Heart right ventricle (tissue), 16 donors: ENCODE results near the gene DNAAF8. TPM values are rescaled to one million over a fixed set of nuclear protein-coding genes. Genes with fewer than 3 reads are reported as not detected.

Source experiments
- ATAC-seq, 8 donors: fragments of 200-7000 bp; cut with Tn5 transposase; one replicate each; pipeline ENCODE4 v1.9.1; 2020; ENCODE audit warnings: mild to moderate bottlenecking in 8 of 8, moderate library complexity in 8 of 8, moderate number of reproducible peaks in 1 of 8
- DNase-seq, 2 donors: peaks; one replicate each; pipeline ENCODE4 v3.0.0-alpha.2; 2020
- H3K27ac ChIP-seq, 10 donors: fragments of 200-600 bp; sonication (generic) in 2 of 10; one replicate each; pipeline versions ENCODE4 v1.5.0 to v1.8.0; 2020 to 2022; ENCODE audit warnings: mild to moderate bottlenecking in 3 of 10
- H3K27me3 ChIP-seq, 7 donors: fragments of 200-600 bp; one replicate each; pipeline ENCODE4 v1.8.0; 2021 to 2022; ENCODE audit warnings: mild to moderate bottlenecking in 2 of 7
- H3K36me3 ChIP-seq, 9 donors: fragments of 200-600 bp; sonication (generic) in 1 of 9; one replicate each; pipeline versions ENCODE4 v1.5.0 to v1.8.0; 2020 to 2022; ENCODE audit warnings: mild to moderate bottlenecking in 2 of 9
- H3K4me1 ChIP-seq, 9 donors: fragments of 200-600 bp; sonication (generic) in 1 of 9; one replicate each; pipeline versions ENCODE4 v1.5.0 to v1.8.0; 2020 to 2022; ENCODE audit warnings: mild to moderate bottlenecking in 4 of 9
- H3K4me3 ChIP-seq, 10 donors: fragments of 200-600 bp; sonication (generic) in 2 of 10; one replicate each; pipeline versions ENCODE4 v1.5.0 to v1.8.0; 2020 to 2022; ENCODE audit warnings: mild to moderate bottlenecking in 7 of 10, moderate library complexity in 2 of 10
- H3K9me3 ChIP-seq, 11 donors: fragments of 200-600 bp in 10 of 11; sonication (generic) in 2 of 11; one replicate each; pipeline versions ENCODE4 v1.5.0 to v1.8.0; 2013 to 2022; ENCODE audit warnings: mild to moderate bottlenecking in 2 of 11, control low read depth in 1 of 11, moderate library complexity in 1 of 11
- CTCF ChIP-seq, 9 donors: fragments of 200-600 bp; sonication (generic) in 2 of 9; IDR thresholded peaks; one replicate each; pipeline versions ENCODE4 v1.5.0 to v1.8.0; 2021 to 2022; ENCODE audit warnings: antibody characterized with exemption in 9 of 9, mild to moderate bottlenecking in 5 of 9, moderate library complexity in 1 of 9
- WGBS, 2 donors: extraction: QIAGEN DNeasy Blood & Tissue Kit; methylation state at CpG; one replicate each; pipeline ENCODE4 v1.1.7; 2013; ENCODE audit warnings: inconsistent platforms in 1 of 2; 5-methylcytosine and 5-hydroxymethylcytosine counted together
- intact Hi-C, 10 donors: fragments of 100-400 bp; cut with DNase I; formaldehyde crosslinking; loops; one replicate each; pipeline versions ENCODE4 v1.11.1 to v1.14.2; 2022
- polyA plus RNA-seq, 2 donors: library from polyadenylated mRNA; stranded (reverse); fragments of 200-250 nt; gene quantifications; one replicate each; pipeline ENCODE4 v1.2.3, GENCODE V29; 2013
- total RNA-seq, 10 donors: library from RNA; stranded (reverse); fragmentation: NEBNext Ultra II Directional in 3 of 10; extraction: Animal tissue kit (Norgen Biotek cat#: 25700) in 3 of 10; gene quantifications; one replicate each; pipeline versions ENCODE4 v1.2.1 to v1.2.4, GENCODE V29; 2021 to 2023
- donor health status: Arrhythmogenic right ventricular cardiomyopathy.
- donor health status: ischemic (EF 13 %, LVEDD 7.1; RV severe dilation, severe dysfunction).
- donor health status: healthy with polysubstance abuse.
- donor health status: DM: no; HTN: yes; CAD: no.
- donor health status: DM: no; HTN: no; CAD: no.
- donor health status: ischemic (EF 25% LVEDD 6.9; RV normal size, moderate dysfunction).
- donor health status: ischemic (EF 25% LVEDD 5.7; RV mildly dilated, moderate dysfunction).
- donor health status: healthy.
- donor health status: DM: yes; HTN: yes; CAD: no.
- donor health status: Ischemic cardiomyopathy.
- donor health status: ischemic (EF 35%, LVEDD 5.7; RV mildly dilated, moderate dysfunction).
- donor health status: nonischemic (EF 11% LVEDD 7.7; RV severe dilation, severe dysfunction).
- donor health status: DM: yes; HTN: yes; CAD: no.
- donor health status: PGD.
- donor health status: ischemic (EF 29% LVEDD 5.4; RV normal size, mild dysfunction).
- donor health status: nonischemic (EF 23%, LVEDD 6.1; RV moderate dilation, normal function).

Gene DNAAF8
- total and polyA plus RNA-seq, 12 donors, result 0.32 to 1.9 (median 1.1) TPM; not detected in 2

- TF ChIP-seq CTCF (IDR thresholded peaks at IDR 0.05), result no peak
- WGBS, 2 donors, result 93 to 95% methylated on average over 26 to 27 of the region's 27 CpGs
- H3K27ac ChIP-seq, result no peak overlapping the region
- intact Hi-C loops, result loop anchor here in 1 of 10 donors (10.0 kb wide), 1 partner anchor 172 kb away; no protein-coding TSS in a partner anchor
- no peaks in the 10 kb centered on the region for H3K27me3 ChIP-seq
- DNase-seq, result no peak
- H3K4me3 ChIP-seq, result no peak overlapping the region
- peaks cover 0 to 91% (median 12%) of the 10 kb centered on the region in 9 donors for H3K36me3 ChIP-seq
- H3K4me1 ChIP-seq, result peaks cover 0 to 26% (median 3%) of the 10 kb centered on the region in 9 donors
- ATAC-seq, result no peak
- H3K9me3 ChIP-seq, result no peaks in the 10 kb centered on the region
These were observed 47.7 kb upstream of the DNAAF8 start for GRCh38 chr16:4686497-4687210.

GRCh38 chr16:4687416-4687815, 46.9 kb upstream of the DNAAF8 start:
- H3K4me3 ChIP-seq, result no peak overlapping the region
- H3K36me3 ChIP-seq, result peaks cover 0 to 83% (median 12%) of the 10 kb centered on the region in 9 donors
- peaks cover 0 to 19% (median 4%) of the 10 kb centered on the region in 9 donors for H3K4me1 ChIP-seq
- intact Hi-C loops, result loop anchor here in 1 of 10 donors (10.0 kb wide), 1 partner anchor 173 kb away; no protein-coding TSS in a partner anchor
- DNase-seq (no peak), ATAC-seq (no peak)
- peak overlapping the region in 1 of 10 donors; percentile 44 for H3K27ac ChIP-seq
- no peaks in the 10 kb centered on the region for H3K9me3 ChIP-seq
- H3K27me3 ChIP-seq, result no peaks in the 10 kb centered on the region
- TF ChIP-seq CTCF (IDR thresholded peaks at IDR 0.05), result no peak
- 86 to 87% methylated on average over 8 of the region's 8 CpGs for WGBS, 2 donors

DNA sequence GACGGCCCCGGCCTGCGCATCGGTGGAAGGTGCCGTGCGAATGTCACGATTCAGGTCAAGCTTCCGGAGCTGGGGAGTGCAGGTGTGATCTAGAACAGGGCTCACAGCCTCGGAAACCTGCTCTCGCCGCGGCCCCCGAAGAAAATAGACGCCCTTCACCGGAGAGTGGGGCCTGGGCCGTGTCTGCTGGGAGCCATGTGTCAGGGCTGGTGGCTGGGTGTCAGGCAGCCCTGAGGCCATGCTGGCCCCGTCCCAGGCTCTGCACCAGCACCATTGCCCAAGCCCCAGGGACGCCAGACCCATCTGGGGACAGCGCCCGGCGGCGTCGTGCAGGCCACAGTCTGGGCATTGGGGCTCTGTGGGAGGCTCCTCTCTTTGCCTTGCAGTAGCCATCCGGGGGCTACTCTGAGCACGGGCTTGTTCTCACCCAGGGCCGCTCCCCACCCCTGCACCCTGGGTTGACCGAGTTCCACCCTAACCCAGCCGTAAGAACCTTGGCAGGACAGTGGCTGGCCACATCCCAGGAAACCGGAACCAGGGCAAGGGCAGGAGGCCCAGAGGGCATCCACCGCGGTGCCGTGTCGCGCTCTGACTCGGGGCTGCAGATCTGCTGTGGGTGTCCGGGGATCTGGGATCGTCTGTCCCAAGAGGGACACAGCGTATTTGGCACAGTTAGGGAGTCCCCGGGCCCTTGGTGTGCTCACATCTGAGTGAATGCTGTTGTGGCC, 46.2 kb upstream of the DNAAF8 start:
- DNase-seq, result peak in 1 of 2 donors; percentile 54
- no peak for TF ChIP-seq CTCF (IDR thresholded peaks at IDR 0.05)
- H3K36me3 ChIP-seq, result peaks cover 0 to 76% (median 12%) of the 10 kb centered on the region in 9 donors
- intact Hi-C loops, result loop anchor here in 1 of 10 donors (10.0 kb wide), 1 partner anchor 173 kb away; no protein-coding TSS in a partner anchor
- peak overlapping the region in 4 of 10 donors; percentile 27 to 44 (median 32) for H3K27ac ChIP-seq
- peak in 4 of 8 donors; percentile 0 to 29 (median 14) for ATAC-seq
- H3K4me1 ChIP-seq, result peaks cover 0 to 21% (median 10%) of the 10 kb centered on the region in 9 donors
- H3K9me3 ChIP-seq, result no peaks in the 10 kb centered on the region
- 83 to 86% methylated on average over 39 of the region's 39 CpGs for WGBS, 2 donors
- no peaks in the 10 kb centered on the region for H3K27me3 ChIP-seq
- no peak overlapping the region for H3K4me3 ChIP-seq

GRCh38 chr16:4688674-4689045, 45.7 kb upstream of the DNAAF8 start:
- Histone ChIP-seq H3K27ac (peak overlapping the region in 4 of 10 donors; percentile 27 to 44 (median 32)), H3K36me3 (peaks cover 0 to 71% (median 12%) of the 10 kb centered on the region in 9 donors), H3K4me1 (peaks cover 0 to 20% (median 10%) of the 10 kb centered on the region in 9 donors), H3K9me3 (no peaks in the 10 kb centered on the region), H3K4me3 (no peak overlapping the region), H3K27me3 (no peaks in the 10 kb centered on the region)
- ATAC-seq (no peak), DNase-seq (no peak)
- intact Hi-C loops, result loop anchor here in 1 of 10 donors (10.0 kb wide), 1 partner anchor 174 kb away; no protein-coding TSS in a partner anchor
- no peak for TF ChIP-seq CTCF (IDR thresholded peaks at IDR 0.05)
- WGBS, 2 donors, result 94 to 95% methylated on average over 20 to 22 of the region's 22 CpGs
